Measurements from ENCODE around the gene DAZAP2.
"Not testable (repeated sequence)": the region's sequence is repeated elsewhere in the genome, so short reads cannot be mapped to it uniquely, and the experiment has no call there.

Gene DAZAP2

GRCh38 chr12:51218607-51219161 lies 19.9 kb upstream of the DAZAP2 start:
- TF ChIP-seq RARB (CRISPR knock-in tag; IDR thresholded peaks at IDR 0.05) = no peak
- no peak for TF ChIP-seq ZC3H10 (CRISPR knock-in tag; IDR thresholded peaks at IDR 0.05)
- no peak for TF ChIP-seq ZNF8 (CRISPR knock-in tag; IDR thresholded peaks at IDR 0.05)
- TF ChIP-seq ZNF70 (CRISPR knock-in tag; IDR thresholded peaks at IDR 0.05) = no peak
- TF ChIP-seq TSHZ2 (CRISPR knock-in tag; IDR thresholded peaks at IDR 0.05) = no peak
- TF ChIP-seq GLIS3 (CRISPR knock-in tag; IDR thresholded peaks at IDR 0.05) = no peak
- TF ChIP-seq ISL1 (CRISPR knock-in tag; IDR thresholded peaks at IDR 0.05) = no peak
- TF ChIP-seq OSR1 (CRISPR knock-in tag; IDR thresholded peaks at IDR 0.05) = no peak
- no peak for TF ChIP-seq PATZ1 (CRISPR knock-in tag; IDR thresholded peaks at IDR 0.05; ENCODE audit: borderline replicate concordance)
- TF ChIP-seq CSRNP3 (CRISPR knock-in tag; IDR thresholded peaks at IDR 0.05) = no peak
- no peak for TF ChIP-seq CSDC2 (CRISPR knock-in tag; IDR thresholded peaks at IDR 0.05)
- no peak for TF ChIP-seq ZNF565 (CRISPR knock-in tag; conservative IDR thresholded peaks at IDR 0.05; ENCODE audit: low read depth)
- TF ChIP-seq ESRRG (CRISPR knock-in tag; IDR thresholded peaks at IDR 0.05) = no peak
- TF ChIP-seq ZFP3 (CRISPR knock-in tag; IDR thresholded peaks at IDR 0.05) = no peak
- no peak for TF ChIP-seq SNAI2 (CRISPR knock-in tag; IDR thresholded peaks at IDR 0.05)
- TF ChIP-seq TOX (CRISPR knock-in tag; IDR thresholded peaks at IDR 0.05; ENCODE audit: borderline replicate concordance) = no peak
- no peak for TF ChIP-seq BACH2 (CRISPR knock-in tag; IDR thresholded peaks at IDR 0.05; ENCODE audit: borderline replicate concordance)
- TF ChIP-seq ZFP30 (CRISPR knock-in tag; IDR thresholded peaks at IDR 0.05) = no peak
- TF ChIP-seq CREB5 (CRISPR knock-in tag; IDR thresholded peaks at IDR 0.05; ENCODE audit: low read depth) = no peak
- no peak for TF ChIP-seq PPARA (CRISPR knock-in tag; IDR thresholded peaks at IDR 0.05; ENCODE audit: borderline replicate concordance)
- ATAC-seq = peak; percentile 10

GRCh38 chr12:51219322-51219721 lies 19.3 kb upstream of the DAZAP2 start:
- no peak for ATAC-seq
- no peak for TF ChIP-seq BACH2 (CRISPR knock-in tag; IDR thresholded peaks at IDR 0.05; ENCODE audit: borderline replicate concordance)

GRCh38 chr12:51219857-51220256 lies 18.8 kb upstream of the DAZAP2 start:
- not testable (repeated sequence) for ATAC-seq

GRCh38 chr12:51222461-51222860 lies 16.2 kb upstream of the DAZAP2 start:
- no peak for ATAC-seq
- TF ChIP-seq ZFP30 (CRISPR knock-in tag; IDR thresholded peaks at IDR 0.05) (no peak), ZNF8 (CRISPR knock-in tag; IDR thresholded peaks at IDR 0.05) (no peak), PPARA (CRISPR knock-in tag; IDR thresholded peaks at IDR 0.05; ENCODE audit: borderline replicate concordance) (no peak), RARB (CRISPR knock-in tag; IDR thresholded peaks at IDR 0.05) (no peak), PATZ1 (CRISPR knock-in tag; IDR thresholded peaks at IDR 0.05; ENCODE audit: borderline replicate concordance) (no peak), CREB5 (CRISPR knock-in tag; IDR thresholded peaks at IDR 0.05; ENCODE audit: low read depth) (no peak), GLIS3 (CRISPR knock-in tag; IDR thresholded peaks at IDR 0.05) (no peak), ZNF70 (CRISPR knock-in tag; IDR thresholded peaks at IDR 0.05) (no peak), ESRRG (CRISPR knock-in tag; IDR thresholded peaks at IDR 0.05) (no peak), ZC3H10 (CRISPR knock-in tag; IDR thresholded peaks at IDR 0.05) (no peak), ISL1 (CRISPR knock-in tag; IDR thresholded peaks at IDR 0.05) (no peak), TCF4 (CRISPR knock-in tag; IDR thresholded peaks at IDR 0.05; ENCODE audit: borderline replicate concordance) (no peak)
